Neuronal stem cell (in vitro differentiated cells): ENCODE results near the gene EMP1.

Experiments used
- DNase-seq: peaks from one replicate; pipeline ENCODE4 v3.0.0-alpha.2; 2013; ENCODE audit warnings: low spot score
- H2AFZ ChIP-seq: one replicate; pipeline ENCODE4 v1.6.1; 2013; ENCODE audit warnings: mild to moderate bottlenecking, low read length, inconsistent platforms
- H2AK5ac ChIP-seq: 2 replicates; pipeline ENCODE4 v1.6.1; 2013; ENCODE audit warnings: low read depth, mild to moderate bottlenecking, inconsistent platforms, low read length, moderate library complexity, mixed read lengths
- H2BK120ac ChIP-seq: 2 replicates; pipeline ENCODE4 v1.6.1; 2013; ENCODE audit warnings: low read depth, mild to moderate bottlenecking, inconsistent platforms, low read length, moderate library complexity, mixed read lengths
- H2BK12ac ChIP-seq: one replicate; pipeline ENCODE4 v1.6.1; 2013; ENCODE audit warnings: low read length, inconsistent platforms
- H2BK15ac ChIP-seq: 2 replicates; pipeline ENCODE4 v1.6.1; 2013; ENCODE audit warnings: mild to moderate bottlenecking, low read length, inconsistent platforms, mixed read lengths
- H2BK5ac ChIP-seq: one replicate; pipeline ENCODE4 v1.6.1; 2013; ENCODE audit warnings: inconsistent platforms, mild to moderate bottlenecking, low read length, moderate library complexity
- H3K14ac ChIP-seq: one replicate; pipeline ENCODE4 v1.6.1; 2013; ENCODE audit warnings: low read length, inconsistent platforms
- H3K18ac ChIP-seq: 2 replicates; pipeline ENCODE4 v1.6.1; 2013; ENCODE audit warnings: low read length, inconsistent platforms
- H3K23ac ChIP-seq: 2 replicates; pipeline ENCODE4 v1.6.1; 2013; ENCODE audit warnings: low read depth, mild to moderate bottlenecking, mixed read lengths, low read length, inconsistent platforms; ENCODE audit not compliant: poor library complexity
- H3K27ac ChIP-seq: replicated peaks from 3 replicates; pipeline ENCODE4 v1.5.1; 2013; ENCODE audit warnings: low read length, inconsistent platforms
- H3K27me3 ChIP-seq, 3 experiments: 2 replicates each; pipeline ENCODE4 v1.6.1; 2013; ENCODE audit warnings: low read length in 3 of 3, mild to moderate bottlenecking in 2 of 3, inconsistent platforms in 1 of 3, low read depth in 1 of 3, mixed read lengths in 1 of 3, moderate library complexity in 1 of 3; ENCODE audit not compliant: control insufficient read depth in 3 of 3, insufficient read depth in 3 of 3
- H3K36me3 ChIP-seq, 2 donors: replicated peaks in 1 of 2; 2 replicates each; pipeline ENCODE4 v1.6.1; 2013; ENCODE audit warnings: low read length in 2 of 2; ENCODE audit not compliant: control insufficient read depth in 2 of 2, insufficient read depth in 2 of 2
- H3K4ac ChIP-seq: 2 replicates; pipeline ENCODE4 v1.6.1; 2013; ENCODE audit warnings: inconsistent platforms, mild to moderate bottlenecking, low read length, moderate library complexity
- H3K4me1 ChIP-seq, 2 donors: 1 replicate in 1 of 2; 2 replicates in 1 of 2; pipeline ENCODE4 v1.6.1; 2013; ENCODE audit warnings: low read length in 2 of 2, low read depth in 1 of 2; ENCODE audit not compliant: control insufficient read depth in 2 of 2, insufficient read depth in 1 of 2
- H3K4me2 ChIP-seq: one replicate; pipeline ENCODE4 v1.6.1; 2013; ENCODE audit warnings: mild to moderate bottlenecking, low read length, inconsistent platforms; ENCODE audit not compliant: insufficient read depth, poor library complexity, severe bottlenecking
- H3K4me3 ChIP-seq, 2 donors: 2 replicates each; pipeline ENCODE4 v1.5.1; 2013; ENCODE audit warnings: low read length in 2 of 2, mild to moderate bottlenecking in 2 of 2, inconsistent platforms in 1 of 2, moderate library complexity in 1 of 2
- H3K79me1 ChIP-seq: one replicate; pipeline ENCODE4 v1.6.1; 2013; ENCODE audit warnings: low read depth, mild to moderate bottlenecking, inconsistent platforms, low read length, moderate library complexity
- H3K9ac ChIP-seq: one replicate; pipeline ENCODE4 v1.6.1; 2013; ENCODE audit warnings: mild to moderate bottlenecking, low read depth, low read length, inconsistent platforms; ENCODE audit not compliant: poor library complexity
- H3K9me3 ChIP-seq, 2 donors: replicated peaks in 1 of 2; 2 replicates each; pipeline versions ENCODE3 to v1.6.1; 2013; ENCODE audit warnings: low read length in 2 of 2, mild to moderate bottlenecking in 2 of 2, inconsistent platforms in 1 of 2, low read depth in 1 of 2, mixed read lengths in 1 of 2, moderate library complexity in 1 of 2; ENCODE audit not compliant: control insufficient read depth in 2 of 2, insufficient read depth in 1 of 2
- H4K8ac ChIP-seq: one replicate; pipeline ENCODE4 v1.6.1; 2013; ENCODE audit warnings: low read depth, mild to moderate bottlenecking, inconsistent platforms, low read length, moderate library complexity
- H4K91ac ChIP-seq: one replicate; pipeline ENCODE4 v1.6.1; 2013; ENCODE audit warnings: low read length, low read depth, mild to moderate bottlenecking, inconsistent platforms; ENCODE audit not compliant: poor library complexity
- WGBS, 2 donors: extraction: QIAGEN DNeasy Blood & Tissue Kit; methylation state at CpG; one replicate each; pipeline ENCODE4 v1.1.7; 2013; ENCODE audit warnings: missing lambda C conversion rate in 2 of 2, mixed read lengths in 1 of 2; ENCODE audit not compliant: insufficient read length in 2 of 2, insufficient replicate concordance in 1 of 2; ENCODE audit errors: extremely low coverage in 2 of 2; 5-methylcytosine and 5-hydroxymethylcytosine counted together

EMP1 gene

GRCh38 chr12:13163868-13164635 lies 32.5 kb upstream of the EMP1 start:
- H3K9me3 ChIP-seq: peaks cover 3 to 7% of the 10 kb centered on the region in 2 donors
- no CpG with 5 or more reads among the region's 8 CpGs for WGBS, 2 donors
- no peak overlapping the region for H3K23ac ChIP-seq
- no peak overlapping the region for H3K4ac ChIP-seq
- no peak for DNase-seq
- H3K27ac ChIP-seq: no peak overlapping the region
- H3K18ac ChIP-seq: no peak overlapping the region
- H4K91ac ChIP-seq: no peak overlapping the region
- no peaks in the 10 kb centered on the region for H3K79me1 ChIP-seq
- H2AFZ ChIP-seq: no peak overlapping the region
- no peak overlapping the region for H4K8ac ChIP-seq
- H3K4me2 ChIP-seq: no peak overlapping the region
- no peaks in the 10 kb centered on the region for H3K27me3 ChIP-seq
- no peak overlapping the region for H2BK120ac ChIP-seq
- no peak overlapping the region for H3K9ac ChIP-seq
- peaks cover 0 to 2% of the 10 kb centered on the region in 2 donors for H3K4me1 ChIP-seq
- no peak overlapping the region for H2AK5ac ChIP-seq
- no peaks in the 10 kb centered on the region for H3K36me3 ChIP-seq
- no peak overlapping the region for H2BK15ac ChIP-seq
- H3K14ac ChIP-seq: no peak overlapping the region
- H3K4me3 ChIP-seq: no peak overlapping the region
- no peak overlapping the region for H2BK12ac ChIP-seq
- no peak overlapping the region for H2BK5ac ChIP-seq

- Histone ChIP-seq H2BK15ac (no peak overlapping the region), H3K9ac (no peak overlapping the region), H4K8ac (no peak overlapping the region), H3K27ac (no peak overlapping the region), H3K79me1 (no peaks in the 10 kb centered on the region), H3K4me3 (no peak overlapping the region), H3K4ac (no peak overlapping the region), H2BK5ac (no peak overlapping the region), H3K18ac (peak overlapping the region; percentile 42), H2BK12ac (peak overlapping the region; percentile 51), H3K9me3 (peaks cover 3 to 7% of the 10 kb centered on the region in 2 donors), H2BK120ac (no peak overlapping the region), H4K91ac (no peak overlapping the region), H3K23ac (no peak overlapping the region), H2AFZ (peak overlapping the region; percentile 60), H3K4me1 (peaks cover 0 to 2% of the 10 kb centered on the region in 2 donors), H3K27me3 (no peaks in the 10 kb centered on the region), H3K14ac (no peak overlapping the region), H3K36me3 (no peaks in the 10 kb centered on the region), H3K4me2 (no peak overlapping the region), H2AK5ac (no peak overlapping the region)
- no peak for DNase-seq
- no CpG with 5 or more reads among the region's 5 CpGs for WGBS, 2 donors
Observed at GRCh38 chr12:13164921-13165616, 31.5 kb upstream of the EMP1 start.

GRCh38 chr12:13165617-13166041 lies 30.9 kb upstream of the EMP1 start:
- WGBS, 2 donors: no CpG with 5 or more reads among the region's 3 CpGs
- H2BK5ac ChIP-seq: no peak overlapping the region
- DNase-seq: no peak
- no peak overlapping the region for H3K14ac ChIP-seq
- peak overlapping the region; percentile 51 for H2BK12ac ChIP-seq
- no peak overlapping the region for H3K9ac ChIP-seq
- no peak overlapping the region for H3K27ac ChIP-seq
- H3K23ac ChIP-seq: no peak overlapping the region
- no peak overlapping the region for H4K91ac ChIP-seq
- H2AK5ac ChIP-seq: no peak overlapping the region
- H2BK120ac ChIP-seq: no peak overlapping the region
- no peak overlapping the region for H3K4me2 ChIP-seq
- H4K8ac ChIP-seq: no peak overlapping the region
- H3K36me3 ChIP-seq: no peaks in the 10 kb centered on the region
- no peak overlapping the region for H2BK15ac ChIP-seq
- peak overlapping the region; percentile 42 for H3K18ac ChIP-seq
- peak overlapping the region; percentile 60 for H2AFZ ChIP-seq
- no peak overlapping the region for H3K4ac ChIP-seq
- no peaks in the 10 kb centered on the region for H3K27me3 ChIP-seq
- H3K9me3 ChIP-seq: peaks cover 3 to 7% of the 10 kb centered on the region in 2 donors
- H3K79me1 ChIP-seq: no peaks in the 10 kb centered on the region
- peaks cover 0 to 2% of the 10 kb centered on the region in 2 donors for H3K4me1 ChIP-seq
- H3K4me3 ChIP-seq: no peak overlapping the region

GRCh38 chr12:13167226-13167625 lies 29.3 kb upstream of the EMP1 start:
- H3K9ac ChIP-seq: no peak overlapping the region

More at GRCh38 chr12:13167226-13167625, 29.3 kb upstream of the EMP1 start:
- H4K91ac ChIP-seq: no peak overlapping the region
- H3K27ac ChIP-seq: no peak overlapping the region
- H2BK120ac ChIP-seq: no peak overlapping the region
- H3K14ac ChIP-seq: no peak overlapping the region
- H3K23ac ChIP-seq: no peak overlapping the region
- peaks cover 7 to 9% of the 10 kb centered on the region in 2 donors for H3K4me1 ChIP-seq
- peaks cover 3 to 7% of the 10 kb centered on the region in 2 donors for H3K9me3 ChIP-seq
- no peaks in the 10 kb centered on the region for H3K79me1 ChIP-seq
- no peak for DNase-seq
- H2AFZ ChIP-seq: no peak overlapping the region
- no peaks in the 10 kb centered on the region for H3K36me3 ChIP-seq
- no peaks in the 10 kb centered on the region for H3K27me3 ChIP-seq
- no peak overlapping the region for H2BK12ac ChIP-seq
- WGBS, 2 donors: no CpG with 5 or more reads among the region's 3 CpGs
- no peak overlapping the region for H2BK5ac ChIP-seq
- H3K18ac ChIP-seq: no peak overlapping the region
- no peak overlapping the region for H2AK5ac ChIP-seq
- H3K4ac ChIP-seq: no peak overlapping the region
- H4K8ac ChIP-seq: no peak overlapping the region
- no peak overlapping the region for H3K4me2 ChIP-seq
- no peak overlapping the region for H2BK15ac ChIP-seq
- H3K4me3 ChIP-seq: no peak overlapping the region
